NCI-H1417 (cell line): ENCODE measurements around the gene FMNL1.

Source experiments
- DNase-seq, 3 experiments: peaks; one replicate each; lab custom pipeline; 2025; lab: John Stamatoyannopoulos, UW

FMNL1 gene

GRCh38 chr17:45258981-45259380, 37.3 kb downstream of the FMNL1 start:
- DNase-seq: no peak

GRCh38 chr17:45260204-45260783, 38.6 kb downstream of the FMNL1 start:
- DNase-seq: no peak

DNA sequence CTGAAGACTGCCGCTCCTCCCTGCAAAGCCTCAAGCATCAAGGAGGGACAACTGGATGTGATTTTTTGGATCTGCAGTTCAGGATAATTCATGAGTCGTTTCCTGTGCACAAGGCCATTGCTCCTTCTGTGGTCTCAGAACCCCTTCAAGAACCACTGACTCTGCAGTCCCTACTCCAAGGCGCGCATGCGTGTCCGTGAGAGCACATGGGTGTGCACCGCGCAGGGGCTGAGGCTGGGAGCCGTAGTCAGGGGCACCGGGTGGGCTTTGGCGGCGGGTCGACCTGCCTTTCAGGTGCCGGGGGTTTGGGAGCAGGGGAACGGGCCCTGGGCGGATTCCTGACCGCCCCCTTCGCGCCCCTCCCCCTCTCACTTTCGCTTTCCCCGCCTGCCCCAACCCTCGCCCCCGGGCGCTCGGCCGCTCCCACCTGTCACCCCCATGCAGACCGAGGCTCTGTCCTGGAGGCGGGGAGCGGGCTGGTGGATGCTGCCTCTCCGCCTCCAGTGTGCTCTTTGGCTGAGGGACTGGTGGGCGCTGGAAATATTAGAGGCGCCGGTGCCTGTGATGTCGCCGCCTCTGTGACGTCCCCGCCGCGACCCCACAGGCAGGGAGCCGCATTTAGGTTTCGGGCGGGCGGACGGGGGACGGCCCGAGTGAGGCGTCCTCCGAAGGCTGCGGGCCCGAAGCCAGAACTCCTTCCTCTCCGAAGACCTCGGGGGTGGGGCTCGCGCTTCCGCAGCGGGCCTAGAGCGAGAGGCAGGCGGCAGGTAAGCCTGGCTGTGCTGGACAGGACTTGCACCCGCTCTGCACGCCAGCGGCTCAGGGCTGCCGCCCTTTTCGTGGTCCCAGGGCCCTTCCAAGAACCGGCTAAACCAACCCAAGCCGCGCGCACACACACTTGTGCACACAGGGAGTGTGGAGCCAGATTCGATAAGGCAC, 40.2 kb downstream of the FMNL1 start, which contains the start of gene SPATA32:
Gene SPATA32, minus strand, starts transcription at position 518 of the 939 bp plus-strand sequence. Its CDS starts 78 bp downstream, at position 440.
- no peak for DNase-seq

DNA sequence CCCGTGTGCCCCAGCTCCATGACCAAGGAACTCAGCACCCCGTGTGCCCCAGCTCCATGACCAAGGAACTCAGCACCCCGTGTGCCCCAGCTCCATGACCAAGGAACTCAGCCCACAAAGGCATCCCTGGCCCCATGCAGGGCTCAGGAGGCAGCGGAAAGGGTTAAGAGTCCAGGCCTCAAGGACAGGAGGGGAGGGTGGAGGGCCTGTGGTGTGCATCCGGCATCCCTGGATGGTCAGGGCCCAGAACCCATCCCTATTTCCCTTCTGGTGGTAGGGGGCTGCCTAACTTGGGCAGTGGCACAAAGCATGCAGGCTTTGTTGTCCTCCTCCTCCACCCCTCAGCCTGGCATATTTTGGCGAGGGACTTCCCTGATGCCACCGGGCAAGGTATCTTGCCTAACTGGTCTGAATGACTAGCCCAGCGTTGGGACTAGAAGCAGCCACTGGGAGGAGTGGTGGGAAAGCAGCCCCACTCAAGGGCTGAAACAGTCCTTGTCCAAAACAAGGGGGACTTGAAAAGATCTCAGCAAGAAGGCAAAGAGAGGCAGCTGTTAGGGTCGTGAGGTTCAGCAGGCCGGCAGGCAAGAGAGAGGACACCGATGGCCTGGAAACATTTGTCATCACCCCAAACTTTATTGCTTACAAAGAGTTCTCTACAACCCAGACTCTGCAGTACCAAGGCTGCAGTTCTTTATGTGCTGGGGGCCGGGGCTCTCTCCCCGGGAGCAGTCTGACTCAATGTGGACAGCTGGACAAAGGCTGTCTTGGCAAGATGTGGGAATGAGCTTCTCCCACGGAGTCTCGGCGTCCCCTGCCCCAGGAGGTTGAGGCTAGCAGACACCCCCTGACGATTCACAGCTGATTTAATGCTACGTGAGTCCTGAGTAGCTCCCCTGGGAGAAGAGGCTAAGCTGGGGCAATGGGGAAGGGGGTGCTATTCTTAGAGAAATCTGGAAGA, 41.1 kb downstream of the FMNL1 start:
- no peak for DNase-seq

DNA sequence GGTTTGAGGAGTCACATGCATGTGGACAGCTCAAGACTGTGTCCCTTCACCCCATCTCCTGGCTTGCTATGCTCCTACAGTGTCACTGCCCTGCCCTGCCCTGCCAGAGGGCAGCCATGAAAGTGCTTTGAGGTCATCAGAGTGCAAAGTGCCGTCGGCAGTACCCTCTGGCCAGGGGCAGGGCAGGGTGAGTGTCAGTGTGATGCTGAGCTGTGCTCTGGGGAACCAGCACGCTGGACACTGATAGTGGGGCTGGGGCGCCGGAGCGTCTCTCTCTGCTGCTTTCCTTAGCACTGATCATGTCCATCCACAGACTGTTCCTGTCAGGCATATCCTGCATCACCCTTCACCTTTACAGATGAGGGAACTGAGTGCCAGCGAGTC, 41.8 kb downstream of the FMNL1 start:
- DNase-seq: no peak

- DNase-seq: no peak
Observed at GRCh38 chr17:45264430-45264829, 42.7 kb downstream of the FMNL1 start.

GRCh38 chr17:45264988-45265387, 43.3 kb downstream of the FMNL1 start:
- peak in 1 of 3 experiments; percentile 9 for DNase-seq

DNA sequence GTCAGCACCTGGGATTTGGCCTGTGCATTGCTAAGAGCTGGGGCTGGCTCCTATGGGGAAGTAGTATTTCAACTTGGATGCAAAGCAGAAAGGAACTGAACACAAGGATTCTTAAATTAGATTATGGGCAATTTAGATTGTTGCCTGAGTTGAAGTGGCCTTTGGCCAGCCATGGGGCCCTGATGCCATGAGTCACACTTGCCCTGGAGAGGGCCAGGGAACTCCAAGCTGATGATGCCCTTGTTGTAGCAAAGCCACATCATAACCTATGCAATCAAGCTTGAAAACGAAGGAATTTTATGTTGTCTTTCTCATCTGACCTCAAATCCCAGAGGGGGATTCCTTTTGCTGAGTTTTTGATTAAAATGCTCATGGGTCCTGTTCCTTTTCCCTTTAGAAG, 44.1 kb downstream of the FMNL1 start:
- DNase-seq: no peak

DNA sequence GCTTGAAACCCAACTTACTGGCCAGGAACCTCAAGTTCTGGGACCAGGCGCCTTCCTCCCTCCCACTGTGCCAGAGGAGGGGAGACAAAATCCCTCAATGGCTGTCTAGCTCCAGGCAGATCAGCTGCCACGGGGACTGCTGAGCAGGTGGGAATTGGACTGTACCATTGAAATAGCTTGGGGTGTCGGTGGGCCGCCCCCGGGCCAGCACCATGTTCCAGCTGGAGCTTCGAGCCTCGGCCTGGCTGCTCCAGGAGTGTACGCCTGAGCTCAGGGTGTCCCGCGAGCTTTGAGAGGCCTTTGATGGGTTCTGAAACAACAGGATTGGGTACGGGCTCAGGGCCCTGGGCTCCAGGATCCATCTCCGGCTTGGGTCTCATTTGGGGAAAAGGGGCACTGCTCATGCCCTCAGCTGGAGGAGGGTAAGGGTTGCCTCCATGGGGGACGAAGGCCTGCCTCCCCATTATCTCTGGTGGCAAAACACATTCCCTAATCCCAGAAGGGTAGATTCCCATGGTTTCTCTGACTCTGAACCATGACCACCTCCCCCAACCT, 44.8 kb downstream of the FMNL1 start:
- no peak for DNase-seq

- DNase-seq: no peak
Observed at GRCh38 chr17:45267436-45268055, 45.9 kb downstream of the FMNL1 start.

DNA sequence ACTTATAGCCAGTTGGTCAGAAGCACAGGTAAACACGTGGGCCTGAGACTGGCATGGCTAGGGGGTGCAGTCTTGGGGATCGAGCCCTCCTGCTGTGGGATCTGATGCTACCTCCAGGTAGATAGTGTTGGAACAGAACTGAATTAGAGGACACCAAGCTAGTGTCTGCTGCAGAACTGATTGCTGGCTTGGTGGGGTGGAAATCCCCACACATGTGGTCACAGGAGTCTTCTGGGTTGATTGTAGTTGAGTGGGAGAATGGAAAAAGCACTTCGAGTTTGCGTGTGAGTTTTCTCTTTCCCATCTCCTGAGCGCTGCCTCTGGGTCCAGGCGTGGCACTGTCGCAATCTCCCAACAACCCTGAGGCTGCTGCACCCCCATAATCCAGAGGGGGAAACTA, 48.2 kb downstream of the FMNL1 start:
- no peak for DNase-seq

- DNase-seq: no peak
Observed at GRCh38 chr17:45270828-45271418, 49.2 kb downstream of the FMNL1 start.

GRCh38 chr17:45271603-45272002, 49.9 kb downstream of the FMNL1 start:
- DNase-seq: no peak

- DNase-seq: no peak
Observed at GRCh38 chr17:45273551-45273957, 51.9 kb downstream of the FMNL1 start.

DNA sequence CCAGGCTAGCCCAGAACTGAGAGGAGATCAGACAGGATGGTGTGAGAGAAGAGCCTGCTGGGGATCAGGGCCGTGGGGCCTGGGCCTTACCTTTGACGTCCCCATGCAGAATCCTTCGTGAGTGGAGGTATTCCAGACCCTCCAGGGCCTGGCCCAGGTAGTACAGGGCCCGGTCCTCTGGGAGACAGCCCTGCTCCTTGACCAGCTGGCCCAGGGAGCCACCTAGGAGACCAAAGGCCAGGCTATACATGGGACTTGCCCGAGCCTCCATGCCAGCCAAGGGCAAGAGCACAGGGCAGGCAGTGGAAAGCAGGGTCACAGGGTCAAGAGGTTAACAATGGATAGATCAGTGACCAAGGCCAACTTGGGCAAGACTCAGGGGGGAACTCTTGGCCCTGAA, 52.3 kb downstream of the FMNL1 start:
- no peak for DNase-seq

DNA sequence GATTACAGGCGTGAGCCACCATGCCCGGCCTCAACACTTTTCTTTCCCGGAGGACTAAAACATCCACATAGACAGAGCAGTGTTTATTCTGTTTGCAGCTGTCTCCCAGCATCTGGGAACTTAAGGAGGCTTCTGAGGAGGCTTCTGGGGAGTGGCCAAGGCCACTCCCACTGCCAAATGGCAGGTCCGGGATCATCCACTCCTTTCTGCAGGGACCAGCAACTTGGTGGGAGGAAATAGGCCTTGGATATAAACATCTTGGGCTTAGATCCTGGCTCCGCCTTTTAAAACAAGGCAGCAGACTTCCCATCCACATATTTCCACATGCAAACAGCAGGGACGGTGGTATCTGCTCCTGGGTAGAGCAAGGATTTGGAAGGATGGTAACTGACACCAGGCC, 54.3 kb downstream of the FMNL1 start:
- DNase-seq: no peak

GRCh38 chr17:45277216-45277849, 55.6 kb downstream of the FMNL1 start:
- DNase-seq: peak; percentile 73 to 93 (median 86)

DNA sequence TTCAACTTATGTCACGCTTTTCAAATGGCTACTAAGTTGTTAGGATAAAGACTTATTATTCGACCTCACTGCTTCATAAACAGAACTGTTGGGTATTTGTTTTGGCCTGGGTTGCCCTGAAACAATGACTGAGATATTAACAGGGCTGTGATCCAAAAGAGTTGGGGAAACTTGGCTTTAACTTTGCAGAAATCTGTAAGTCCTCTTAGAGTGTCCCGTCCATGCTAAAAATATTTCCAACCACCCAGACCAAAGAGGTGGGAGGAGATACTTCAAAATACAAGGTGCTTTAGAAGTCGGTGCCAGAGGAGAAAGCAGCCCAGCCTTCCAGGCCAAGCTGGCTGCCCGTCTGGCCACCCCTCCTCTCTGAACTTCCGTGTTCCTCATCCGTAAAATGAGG, 56.3 kb downstream of the FMNL1 start:
- DNase-seq: no peak

GRCh38 chr17:45279898-45280297, 58.2 kb downstream of the FMNL1 start:
- DNase-seq: no peak
